ENCODE results near the gene VPS26A.

The VPS26A gene

DNA sequence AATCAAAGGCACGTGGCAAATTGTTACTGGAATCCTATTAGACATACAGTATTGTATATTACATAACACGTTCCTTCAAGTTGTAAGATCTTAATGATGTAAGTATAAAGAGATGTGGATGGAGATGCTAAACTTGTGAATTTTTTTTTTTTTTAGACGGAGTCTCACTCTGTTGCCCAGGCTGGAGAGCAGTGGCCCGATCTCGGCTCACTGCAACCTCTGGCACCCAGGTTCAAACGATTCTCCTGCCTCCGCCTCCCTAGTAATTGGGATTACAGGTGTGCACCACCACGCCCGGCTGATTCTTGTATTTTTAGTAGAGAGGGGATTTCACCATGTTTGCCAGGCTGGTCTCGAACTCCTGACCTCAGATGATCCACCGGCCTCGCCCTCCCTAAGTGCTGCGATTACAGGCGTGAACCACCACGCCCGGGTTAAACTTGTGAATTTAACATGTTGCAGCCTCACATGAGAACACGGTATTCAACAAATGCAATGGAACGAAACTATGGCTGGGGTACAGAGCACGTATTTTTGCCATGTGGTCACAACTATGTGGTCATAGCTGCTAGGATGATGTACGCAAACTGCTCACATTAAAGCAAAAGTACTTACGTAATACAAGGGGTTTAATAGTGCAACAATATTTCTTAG, 55.2 kb downstream of the VPS26A start:
- peak; percentile 84 for DNase-seq (ENCODE audit: low read depth)

DNA sequence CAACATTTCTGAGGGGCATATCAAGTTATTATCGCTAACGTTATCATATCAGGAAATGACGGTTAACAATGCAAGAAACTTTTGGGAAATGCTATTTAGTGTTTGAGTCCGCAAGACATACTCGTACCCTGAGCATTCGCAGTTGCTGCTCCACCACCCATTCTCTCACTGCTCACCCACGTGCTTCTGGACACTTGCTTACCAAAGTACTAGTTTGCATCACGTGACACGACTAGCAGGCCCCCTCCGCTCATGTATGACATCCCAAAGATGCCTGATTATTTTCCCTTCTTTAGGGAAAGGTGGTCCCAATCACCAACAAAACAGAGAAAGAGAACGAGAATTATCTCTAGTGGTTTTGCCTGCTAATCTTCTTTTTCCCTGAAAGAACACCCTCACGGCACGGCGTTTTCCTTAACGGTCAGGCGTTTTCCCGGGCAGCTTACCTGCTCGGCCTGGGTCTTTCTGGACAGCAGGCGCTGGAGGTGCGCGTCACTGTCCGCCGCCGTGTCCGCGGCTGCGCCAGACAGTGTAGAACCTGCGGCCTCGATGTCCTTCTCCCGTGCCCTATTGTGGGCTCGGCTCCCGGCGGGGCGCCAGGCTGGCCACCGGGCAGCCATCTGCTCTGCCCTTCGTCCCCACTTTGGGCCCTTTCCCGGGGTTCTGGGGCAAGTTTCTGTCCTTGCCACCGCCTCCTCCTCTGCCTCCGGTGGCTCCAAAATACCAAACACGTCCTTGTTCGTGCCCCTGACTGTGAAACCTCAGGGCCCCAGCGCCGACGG, 56.0 kb downstream of the VPS26A start, which contains the start of gene SUPV3L1:
TSS of gene SUPV3L1 (plus strand) at position 492 of the 782 bp plus-strand sequence. CDS start at position 550, 58 bp downstream.
- peak; percentile 98 for DNase-seq (ENCODE audit: low read depth)

DNA sequence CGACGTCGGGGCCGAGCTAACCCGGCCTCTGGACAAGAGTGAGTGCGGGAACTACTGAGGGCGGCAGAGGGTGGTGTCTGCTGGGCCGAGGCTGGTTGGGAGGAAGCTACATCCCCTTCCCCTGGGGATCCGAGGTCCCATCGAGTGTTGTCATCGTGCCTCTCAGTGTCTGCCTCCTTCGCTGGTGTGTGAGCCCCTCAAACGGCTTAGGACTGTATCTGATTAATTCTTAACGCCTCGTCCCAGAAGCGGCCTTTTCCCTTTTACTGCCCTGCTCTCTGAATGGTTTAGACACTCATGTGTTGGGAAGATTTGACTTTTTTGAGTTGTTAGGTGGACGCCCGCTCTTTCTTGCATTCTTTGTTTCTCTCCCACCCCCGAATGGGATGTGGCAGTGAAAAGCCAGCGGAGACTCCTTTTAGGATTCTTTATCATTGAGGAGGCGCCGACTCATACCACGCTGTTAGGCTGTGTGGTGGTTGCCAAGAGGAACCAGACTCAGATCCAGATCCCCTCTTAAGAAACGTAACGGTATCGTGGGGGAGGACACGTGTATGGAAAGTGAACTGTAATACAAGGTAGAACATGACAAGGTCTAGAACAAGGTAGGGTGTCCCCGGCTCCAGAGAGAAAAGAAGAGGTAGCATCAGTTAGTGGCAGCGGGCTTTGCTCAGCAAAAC, 56.7 kb downstream of the VPS26A start:
- DNase-seq (ENCODE audit: low read depth): peak; percentile 42

DNA sequence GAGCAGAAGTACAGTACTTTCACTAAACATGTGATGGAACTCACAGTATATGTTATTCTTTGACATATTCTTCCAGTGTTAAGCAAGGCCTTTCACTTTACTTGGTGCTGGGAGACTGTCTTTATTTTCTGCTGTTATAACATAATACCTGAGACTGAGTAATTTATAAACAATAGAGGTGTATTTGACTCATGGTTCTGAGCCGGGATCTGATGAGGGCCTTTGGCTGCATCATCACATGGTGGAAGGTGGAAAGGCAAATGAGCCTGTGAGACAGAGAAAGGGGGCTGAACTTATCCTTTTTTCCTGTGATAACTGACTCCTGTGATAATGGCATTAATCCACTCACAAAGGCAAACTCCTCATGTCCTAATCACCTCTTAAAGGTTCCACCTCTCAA, 57.5 kb downstream of the VPS26A start:
- no peak for DNase-seq (ENCODE audit: low read depth)

DNA sequence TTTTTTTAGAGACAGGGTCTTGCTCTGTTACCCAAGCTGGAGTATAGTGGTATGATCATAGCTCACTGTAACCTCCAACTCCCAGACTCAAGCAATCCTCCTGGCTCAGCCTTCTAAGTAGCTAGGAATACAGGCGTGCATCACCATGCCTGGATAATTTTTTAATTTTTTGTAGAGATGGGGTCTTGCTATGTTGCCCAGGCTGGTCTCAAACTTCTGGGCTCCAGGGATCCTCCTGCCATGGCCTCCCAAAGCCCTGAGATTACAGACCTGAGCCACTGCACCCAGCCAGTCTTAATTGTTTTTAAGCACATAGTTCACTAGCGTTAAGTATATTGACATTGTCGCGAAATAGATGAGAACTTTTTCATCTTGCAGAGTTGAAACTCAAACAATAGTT, 58.0 kb downstream of the VPS26A start:
- no peak for DNase-seq (ENCODE audit: low read depth)

DNA sequence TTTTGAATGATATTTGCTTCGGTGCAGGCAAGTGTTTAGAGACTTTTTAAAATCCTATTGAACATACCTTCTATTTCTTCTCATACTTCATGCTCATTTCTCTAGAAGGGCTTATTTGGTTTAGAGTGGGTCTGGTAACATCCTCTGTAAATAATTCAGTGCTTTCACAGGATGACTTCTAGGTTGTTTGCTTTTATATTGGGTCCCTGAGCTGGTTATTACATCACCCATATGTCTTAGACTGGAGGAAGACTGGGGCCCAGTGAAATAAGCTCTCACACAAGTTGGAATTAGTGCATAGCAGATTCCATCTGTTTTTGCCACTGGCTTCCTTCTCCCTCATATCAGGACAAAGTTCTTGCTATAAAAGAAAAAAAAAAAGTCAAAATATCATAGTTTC, 62.5 kb downstream of the VPS26A start:
- DNase-seq (ENCODE audit: low read depth): no peak

DNA sequence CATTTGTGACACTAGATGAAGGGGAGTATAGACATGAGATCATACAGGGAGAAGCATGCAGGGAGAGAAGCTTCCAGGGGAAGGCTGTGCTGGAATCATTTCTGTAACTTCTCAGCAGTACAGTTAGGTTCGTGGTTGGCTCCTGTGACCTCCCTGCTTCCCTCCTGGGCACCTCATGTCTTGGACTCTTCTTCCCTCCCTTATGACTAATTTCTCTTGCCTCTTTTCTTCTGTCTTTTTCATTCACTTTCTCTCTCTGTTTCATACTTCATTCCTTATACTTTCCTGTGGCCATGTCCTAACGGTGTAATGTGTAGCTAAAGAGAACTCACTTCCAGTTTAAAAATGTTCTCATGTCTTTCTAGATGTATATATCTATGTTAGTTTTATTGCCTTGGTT, 77.1 kb downstream of the VPS26A start:
- peak; percentile 66 for DNase-seq (ENCODE audit: low read depth)

DNA sequence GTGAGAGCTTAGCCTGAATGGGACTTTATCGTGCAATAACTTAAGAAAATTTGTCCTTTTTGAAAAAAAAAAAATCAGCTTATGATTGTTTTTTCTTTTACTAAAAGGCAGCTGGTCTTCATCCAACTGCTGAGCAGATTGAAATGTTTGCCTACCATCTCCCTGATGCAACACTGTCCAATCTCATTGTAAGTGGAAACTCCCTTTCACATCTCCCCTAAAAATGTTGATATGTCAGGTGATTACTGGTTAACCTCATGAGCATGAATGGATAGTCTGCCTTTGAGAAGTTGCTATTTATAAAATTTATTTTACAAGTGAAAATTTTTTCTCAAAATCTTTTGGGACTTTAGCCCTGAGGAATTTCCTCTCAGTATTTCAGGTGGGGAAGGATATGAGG, 78.4 kb downstream of the VPS26A start:
- no peak for DNase-seq (ENCODE audit: low read depth)

DNA sequence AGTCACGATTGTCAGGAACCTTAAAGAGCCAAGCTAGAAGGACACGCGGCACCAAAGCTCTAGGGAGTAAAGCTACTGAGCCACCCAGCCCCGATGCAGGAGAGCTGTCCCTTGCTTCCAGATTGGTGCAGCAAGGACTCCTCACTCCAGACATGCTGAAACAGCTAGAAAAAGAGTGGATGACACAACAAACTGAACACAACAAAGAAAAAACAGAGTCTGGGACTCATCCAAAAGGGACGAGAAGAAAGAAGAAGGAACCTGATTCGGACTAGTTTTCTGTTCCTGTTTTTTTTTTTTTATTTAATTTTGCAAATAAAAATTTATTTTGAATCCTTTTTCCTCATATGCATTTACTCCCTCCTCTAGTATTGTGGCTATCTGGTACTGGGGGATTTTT, 84.8 kb downstream of the VPS26A start:
- DNase-seq (ENCODE audit: low read depth): no peak

DNA sequence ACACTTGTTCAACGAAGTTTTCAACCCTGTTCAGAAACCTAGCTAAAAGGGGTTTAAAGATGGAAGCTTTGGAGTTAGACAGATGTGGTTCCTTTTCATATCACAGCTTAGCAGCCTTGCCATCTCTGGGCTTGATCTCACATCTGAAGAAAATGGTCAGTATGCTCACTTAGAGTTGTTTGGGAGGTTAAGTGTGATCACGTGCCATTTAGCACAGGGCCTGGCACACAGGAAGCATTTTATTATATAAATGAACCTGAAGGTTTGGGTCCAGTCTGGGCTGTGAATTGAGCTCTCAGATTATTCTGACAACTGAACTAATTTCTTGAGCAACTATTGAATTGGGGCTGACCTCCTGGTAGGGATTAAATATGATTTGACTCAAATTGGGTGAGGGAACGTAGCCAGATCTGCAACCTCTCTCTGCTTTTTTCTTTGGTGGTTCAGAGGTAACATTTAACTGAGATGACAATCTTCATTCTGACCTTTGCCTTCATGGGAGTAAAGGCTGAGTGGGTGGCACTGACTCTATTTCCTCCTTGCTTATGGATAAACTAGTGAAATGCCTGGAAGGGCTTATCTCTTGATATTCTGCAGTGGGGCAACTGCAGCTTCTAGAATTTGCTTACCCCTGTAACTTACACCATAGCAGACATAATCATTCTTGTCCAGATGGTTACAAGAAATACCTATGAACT, 86.0 kb downstream of the VPS26A start:
- no peak for DNase-seq (ENCODE audit: low read depth)

DNA sequence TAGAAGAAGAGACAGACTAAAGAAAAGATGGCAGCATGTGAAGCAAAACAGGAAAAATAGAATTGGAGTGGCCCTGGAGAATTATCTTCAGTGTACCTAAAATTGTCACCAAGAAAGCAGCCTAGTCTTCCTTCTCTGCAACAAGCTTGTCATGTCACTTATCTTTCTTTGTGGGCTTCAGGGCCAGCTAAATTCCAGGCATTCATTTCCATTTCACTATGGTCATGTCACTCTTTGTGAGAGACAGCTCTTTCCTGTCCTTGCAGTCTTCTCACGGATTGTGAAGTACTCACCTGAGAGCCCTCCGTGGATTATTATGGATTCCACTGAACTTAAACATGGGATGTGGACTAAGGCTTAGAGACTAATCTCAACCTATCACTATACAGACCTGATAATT, 87.1 kb downstream of the VPS26A start:
- DNase-seq (ENCODE audit: low read depth): no peak

DNA sequence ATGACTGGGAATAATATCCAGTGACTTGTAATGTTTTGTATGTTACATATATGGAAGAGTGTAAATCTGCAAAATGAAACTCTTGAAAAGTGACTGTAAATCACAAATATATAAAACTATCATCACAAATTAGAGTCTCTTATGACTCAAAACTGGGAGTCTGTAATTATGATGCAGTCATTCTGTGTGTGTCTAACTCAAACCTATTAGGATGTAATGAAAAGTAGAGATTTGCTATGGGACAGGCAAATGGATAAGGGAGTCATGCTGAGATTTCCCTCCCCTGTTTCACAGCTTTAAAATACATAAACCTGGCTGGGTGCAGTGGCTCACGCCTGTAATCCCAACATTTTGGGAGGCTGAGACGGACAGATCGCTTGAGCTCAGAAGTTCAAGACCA, 87.5 kb downstream of the VPS26A start:
- no peak for DNase-seq (ENCODE audit: low read depth)

DNA sequence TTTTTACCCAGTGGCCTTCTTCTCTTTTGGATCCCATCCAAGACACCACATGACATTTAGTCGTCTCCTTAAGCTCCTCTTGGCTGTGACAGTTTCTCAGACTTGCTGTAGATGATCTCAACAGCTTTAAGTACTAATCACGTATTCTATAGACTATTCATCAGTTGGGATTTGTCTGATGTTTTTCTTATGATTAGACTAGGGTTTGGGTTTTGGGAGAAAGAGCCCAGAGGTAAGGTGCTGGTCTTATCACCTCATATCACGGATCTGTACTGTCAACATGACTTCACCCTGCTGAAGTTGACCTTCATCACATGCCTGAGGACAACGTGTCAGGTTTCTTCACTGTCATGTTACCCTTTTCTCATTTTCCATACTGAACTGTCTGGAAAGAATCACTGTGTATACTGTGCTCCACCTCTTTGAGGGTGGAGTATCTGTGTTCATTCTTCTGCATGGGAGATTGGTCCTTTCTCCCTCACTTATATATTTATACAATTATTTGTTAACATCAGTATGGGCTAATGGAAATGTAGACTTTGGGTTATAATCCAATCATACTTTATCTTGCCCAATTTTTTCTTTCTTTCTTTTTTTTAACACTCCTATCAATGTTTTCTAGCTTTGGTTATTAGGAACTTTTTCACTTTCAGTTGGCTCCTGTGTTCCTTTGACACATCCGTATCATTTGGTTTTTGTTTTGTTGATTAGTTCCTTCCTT, 89.8 kb downstream of the VPS26A start:
- no peak for DNase-seq (ENCODE audit: low read depth)

DNA sequence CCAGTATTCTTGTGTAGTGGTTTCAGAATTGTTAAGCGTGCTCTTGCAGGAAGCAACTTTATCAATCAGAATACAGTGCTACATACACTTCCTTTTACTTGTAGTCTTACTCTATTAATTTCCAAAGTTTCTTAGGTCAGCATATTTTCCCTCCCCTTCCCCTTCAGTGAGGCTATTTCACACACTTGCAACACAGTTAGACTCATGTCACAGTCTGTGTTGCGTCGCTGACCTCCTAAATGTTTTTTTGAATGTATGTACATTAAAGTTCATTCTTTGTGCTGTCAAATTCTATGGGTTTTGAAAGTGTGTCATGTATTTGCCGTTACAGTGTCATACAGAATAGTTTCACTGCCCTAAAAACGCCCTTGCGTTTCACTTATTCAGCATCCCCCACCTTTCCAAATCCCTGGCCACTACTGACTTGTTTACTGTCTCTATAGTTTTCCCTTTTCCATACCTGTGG, 90.7 kb downstream of the VPS26A start:
- DNase-seq (ENCODE audit: low read depth): no peak

DNA sequence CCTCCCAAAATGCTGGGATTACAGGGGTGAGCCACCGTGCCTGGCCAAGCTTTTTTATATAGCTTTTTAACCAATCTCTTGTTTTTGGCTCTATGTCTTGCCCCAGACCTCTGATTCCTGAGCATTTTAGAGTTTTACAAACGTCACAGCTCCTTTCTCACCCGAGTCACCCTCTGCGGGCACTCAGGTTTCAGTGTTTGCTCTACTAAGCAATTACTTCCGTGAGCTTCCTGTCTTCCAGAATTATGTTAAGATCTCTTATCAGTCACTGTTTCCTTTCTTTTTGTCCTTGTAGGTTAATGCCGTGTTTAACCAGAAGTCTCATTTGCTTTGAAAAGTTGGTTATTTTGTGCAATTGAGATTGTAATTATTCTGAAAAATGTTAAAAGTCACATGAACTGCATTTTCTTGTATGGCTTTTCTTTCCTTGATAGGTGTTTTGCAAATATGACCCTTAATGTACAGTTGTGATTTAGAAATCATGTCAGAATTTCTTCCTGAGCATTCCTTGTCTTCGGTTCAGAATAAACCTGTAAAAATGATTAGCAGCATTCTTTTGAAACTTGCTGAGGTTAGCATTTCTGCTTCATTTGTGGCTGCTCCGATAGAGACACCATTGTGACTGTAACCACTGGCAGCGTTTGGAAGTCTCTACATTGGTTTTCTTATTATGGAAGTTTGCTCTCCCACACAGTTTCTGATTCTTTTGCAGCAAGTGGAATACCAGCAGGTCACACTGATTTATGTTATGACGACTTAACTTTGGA, 91.6 kb downstream of the VPS26A start:
- DNase-seq (ENCODE audit: low read depth): no peak

DNA sequence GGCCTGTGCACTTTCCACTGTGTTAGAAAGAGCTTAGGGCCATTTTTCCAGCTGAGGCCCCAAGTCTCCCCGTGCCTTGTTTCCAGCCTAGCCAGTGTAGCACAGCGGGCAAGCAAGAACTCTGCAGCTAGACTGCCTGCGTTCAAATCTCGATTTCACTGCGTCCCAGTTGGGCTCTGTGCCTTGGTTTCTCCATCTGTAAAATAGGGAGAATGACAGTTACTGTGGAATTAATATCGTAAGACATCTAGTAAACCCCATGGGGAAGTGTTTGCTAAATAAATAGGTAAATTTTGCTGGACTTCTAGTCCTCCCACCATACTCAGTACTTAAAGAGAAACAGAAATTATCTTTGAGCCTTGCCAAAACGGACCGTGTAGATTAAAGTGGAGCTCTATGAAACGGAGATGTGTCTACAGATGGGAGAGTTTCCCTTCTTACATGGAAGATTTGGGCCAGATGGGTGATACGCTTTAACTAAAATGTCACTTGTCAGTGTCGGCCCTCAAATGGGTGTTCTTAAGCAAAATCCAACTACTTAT, 92.7 kb downstream of the VPS26A start:
- DNase-seq (ENCODE audit: low read depth): no peak

DNA sequence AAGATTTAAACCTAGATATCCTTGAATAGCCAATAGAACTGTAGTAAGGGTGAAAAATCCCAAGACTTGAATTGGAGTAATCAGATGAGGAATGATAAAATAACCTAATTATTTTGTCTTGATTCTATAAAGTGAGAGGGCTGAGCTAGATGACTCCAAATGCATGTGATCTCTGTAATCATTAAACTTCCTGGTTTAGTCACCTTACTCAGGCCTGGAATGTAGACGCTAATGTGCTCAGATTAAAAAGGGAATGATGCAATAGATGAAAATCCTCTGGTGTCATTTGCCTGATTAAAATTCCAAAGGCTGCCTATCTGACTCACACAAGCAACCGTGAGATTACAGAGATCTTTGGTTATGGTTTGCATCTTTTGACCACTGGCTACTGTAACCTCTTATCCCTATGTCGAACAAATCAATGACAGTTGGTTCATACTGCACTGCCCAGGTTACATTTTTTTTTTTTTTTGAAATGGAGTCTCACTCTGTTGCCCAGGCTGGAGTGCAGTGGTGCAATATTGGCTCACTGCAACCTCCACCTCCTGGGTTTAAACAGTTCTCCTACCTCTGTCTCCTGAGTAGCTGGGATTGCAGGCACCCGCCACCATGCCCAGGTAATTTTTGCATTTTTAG, 93.3 kb downstream of the VPS26A start:
- peak; percentile 90 for DNase-seq (ENCODE audit: low read depth)

DNA sequence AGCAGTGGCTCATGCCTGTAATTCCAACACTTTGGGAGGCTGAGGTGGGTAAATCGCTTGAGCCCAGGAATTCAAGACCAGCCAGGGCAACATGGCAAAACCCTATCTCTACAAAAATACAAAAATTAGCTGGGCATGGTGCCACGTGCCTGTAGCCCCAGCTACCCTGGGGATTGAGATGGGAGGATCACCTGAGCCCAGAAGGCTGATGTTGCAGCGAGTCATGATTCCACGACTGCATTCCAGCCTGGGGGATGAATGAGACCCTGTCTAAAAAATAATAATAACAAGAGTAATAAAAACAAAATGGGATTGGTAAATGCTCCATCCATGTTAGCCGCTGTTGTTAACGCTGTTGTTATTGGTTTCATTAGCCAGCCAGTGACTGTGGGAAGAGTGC, 94.9 kb downstream of the VPS26A start:
- DNase-seq (ENCODE audit: low read depth): no peak

DNA sequence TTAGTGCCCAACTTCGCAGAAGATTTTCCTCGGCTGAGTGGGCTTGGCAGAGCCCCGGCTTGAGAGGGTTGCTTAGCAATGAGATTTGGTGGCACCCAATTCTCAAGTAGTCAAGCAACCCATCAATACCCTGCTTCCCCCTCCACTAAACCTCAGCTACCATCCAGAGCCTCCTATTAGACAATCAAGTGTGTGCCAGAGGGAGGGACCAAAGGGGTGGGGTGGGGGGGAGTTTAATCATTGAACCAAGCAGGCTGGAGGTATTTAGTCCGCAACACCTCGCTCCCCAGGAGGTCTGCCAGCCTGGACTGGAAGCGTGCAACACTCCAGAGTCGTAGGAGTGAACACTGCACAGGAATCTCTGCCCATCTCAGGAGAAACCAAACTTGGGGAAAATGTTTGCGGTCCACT, 96.1 kb downstream of the VPS26A start, which contains the start of gene HKDC1:
TSS of gene HKDC1 (plus strand) at position 292 of the 411 bp plus-strand sequence. CDS start at position 396, 104 bp downstream.
- DNase-seq (ENCODE audit: low read depth): no peak

DNA sequence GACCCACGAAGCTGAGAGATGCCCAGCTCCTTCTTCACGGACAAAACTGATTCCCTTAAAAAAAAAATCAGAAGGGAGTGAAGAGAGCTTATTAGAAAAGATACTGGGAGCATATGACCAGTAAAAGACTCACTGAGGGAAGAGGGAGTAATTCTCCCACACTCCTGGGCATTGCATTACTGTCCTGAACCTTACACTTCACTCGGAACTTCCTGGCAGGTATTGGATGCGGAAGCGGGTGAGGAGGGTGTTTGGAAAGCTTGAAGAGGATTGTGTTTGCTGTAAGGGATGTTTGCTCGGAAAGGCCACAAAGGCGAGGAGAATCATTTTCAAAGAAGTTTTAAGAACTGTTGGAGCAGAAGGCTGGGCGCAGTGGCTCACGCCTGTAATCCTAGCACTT, 96.5 kb downstream of the VPS26A start:
- DNase-seq (ENCODE audit: low read depth): no peak
